Kidney (tissue), 14 donors: ENCODE data around the gene IRF6. TPM values are rescaled to one million over a fixed set of nuclear protein-coding genes. Genes with fewer than 3 reads are reported as not detected.

Source experiments
- DNase-seq, 5 donors: peaks; one replicate each; pipeline ENCODE4 v3.0.0-alpha.2; 2013 to 2020
- FAIRE-seq: peaks from 2 replicates; lab custom pipeline; 2012; peaks lifted over from hg19 to GRCh38; lab: Jason Lieb, UNC
- H3K27ac ChIP-seq, 2 donors: one replicate each; pipeline ENCODE4 v1.7.0; 2013; ENCODE audit warnings: low read depth in 2 of 2, low read length in 2 of 2, inconsistent platforms in 1 of 2
- H3K27me3 ChIP-seq: one replicate; pipeline ENCODE4 v1.7.1; 2013; ENCODE audit warnings: low read length, inconsistent platforms; ENCODE audit not compliant: control insufficient read depth, insufficient read depth
- H3K36me3 ChIP-seq, 3 donors: one replicate each; pipeline versions ENCODE4 v1.7.0 to v1.7.1; 2013; ENCODE audit warnings: low read length in 3 of 3, control low read depth in 1 of 3, inconsistent platforms in 1 of 3; ENCODE audit not compliant: insufficient read depth in 3 of 3, control insufficient read depth in 2 of 3
- H3K4me1 ChIP-seq, 3 donors: one replicate each; pipeline versions ENCODE4 v1.7.0 to v1.7.1; 2013; ENCODE audit warnings: low read length in 3 of 3, inconsistent platforms in 1 of 3, low read depth in 1 of 3; ENCODE audit not compliant: control insufficient read depth in 2 of 3, insufficient read depth in 2 of 3
- H3K4me3 ChIP-seq, 3 donors: one replicate each; pipeline versions ENCODE4 v1.7.0 to v1.8.1; 2013; ENCODE audit warnings: low read length in 3 of 3, control low read depth in 1 of 3, inconsistent platforms in 1 of 3
- H3K9ac ChIP-seq, 3 donors: one replicate each; pipeline versions ENCODE4 v1.7.0 to v1.7.1; 2013; ENCODE audit warnings: low read length in 3 of 3, control low read depth in 1 of 3, inconsistent platforms in 1 of 3
- H3K9me3 ChIP-seq, 3 donors: one replicate each; pipeline versions ENCODE4 v1.7.0 to v1.7.1; 2013; ENCODE audit warnings: low read length in 3 of 3, control low read depth in 1 of 3, inconsistent platforms in 1 of 3; ENCODE audit not compliant: control insufficient read depth in 2 of 3, insufficient read depth in 1 of 3
- intact Hi-C: fragments of 100-400 bp; cut with DNase I; formaldehyde crosslinking; loops from one replicate; pipeline ENCODE4 v1.11.1; 2022
- polyA plus RNA-seq: library from polyadenylated mRNA; stranded (reverse); fragments of 350-450 nt; fragmentation: Illumina TruSeq; extraction: RNeasy Lipid Tissue Mini Kit (QIAGEN cat#74804); gene quantifications from one replicate; pipeline ENCODE4 v1.2.3, GENCODE V29; 2014; ENCODE audit warnings: low read depth, low replicate concordance; ENCODE audit not compliant: insufficient read depth
- total RNA-seq: library from RNA; stranded (reverse); fragmentation: NEBNext Ultra II Directional; extraction: Animal tissue kit (Norgen Biotek cat#: 25700); gene quantifications from one replicate; pipeline ENCODE4 v1.2.1, GENCODE V29; 2021
- TF ChIP-seq, protein P1 (sequence below): IDR thresholded peaks from 3 replicates; pipeline ENCODE4 v1.5.1; 2012; ENCODE audit warnings: mild to moderate bottlenecking, moderate library complexity, borderline replicate concordance; ENCODE audit not compliant: insufficient read depth; ENCODE audit errors: extremely low read depth
- donor health status: control.
- donor health status: control.
- donor health status: control.
- donor health status: control.
- donor health status: control.
- donor health status: DM: yes; HTN: yes; CAD: no.
- donor health status: Normal renal cell carcinoma (clear cell type).

Gene IRF6
- total and polyA plus RNA-seq, 2 donors from 2014 or later: 24.0 to 37.1 TPM

DNA sequence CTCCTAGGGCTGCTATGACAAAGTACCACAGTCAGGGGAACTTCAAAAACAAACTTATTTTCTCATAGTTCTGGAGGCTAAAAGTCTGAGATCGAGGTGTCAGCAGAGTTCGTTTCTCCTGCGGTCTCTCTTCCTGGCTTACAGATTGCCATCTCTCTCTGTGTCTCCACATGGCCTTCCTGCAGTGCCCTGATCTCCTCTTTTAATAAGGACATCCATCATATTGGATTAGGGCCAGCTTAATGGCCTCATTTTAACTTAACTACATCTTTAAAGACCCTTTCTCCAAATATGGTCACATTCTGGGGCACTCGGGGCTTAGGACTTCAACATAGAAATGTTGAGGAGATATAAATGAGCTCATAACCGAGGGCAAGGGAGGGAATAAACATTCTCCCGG lies 33.8 kb downstream of the IRF6 start:
- TF ChIP-seq, protein P1, sequence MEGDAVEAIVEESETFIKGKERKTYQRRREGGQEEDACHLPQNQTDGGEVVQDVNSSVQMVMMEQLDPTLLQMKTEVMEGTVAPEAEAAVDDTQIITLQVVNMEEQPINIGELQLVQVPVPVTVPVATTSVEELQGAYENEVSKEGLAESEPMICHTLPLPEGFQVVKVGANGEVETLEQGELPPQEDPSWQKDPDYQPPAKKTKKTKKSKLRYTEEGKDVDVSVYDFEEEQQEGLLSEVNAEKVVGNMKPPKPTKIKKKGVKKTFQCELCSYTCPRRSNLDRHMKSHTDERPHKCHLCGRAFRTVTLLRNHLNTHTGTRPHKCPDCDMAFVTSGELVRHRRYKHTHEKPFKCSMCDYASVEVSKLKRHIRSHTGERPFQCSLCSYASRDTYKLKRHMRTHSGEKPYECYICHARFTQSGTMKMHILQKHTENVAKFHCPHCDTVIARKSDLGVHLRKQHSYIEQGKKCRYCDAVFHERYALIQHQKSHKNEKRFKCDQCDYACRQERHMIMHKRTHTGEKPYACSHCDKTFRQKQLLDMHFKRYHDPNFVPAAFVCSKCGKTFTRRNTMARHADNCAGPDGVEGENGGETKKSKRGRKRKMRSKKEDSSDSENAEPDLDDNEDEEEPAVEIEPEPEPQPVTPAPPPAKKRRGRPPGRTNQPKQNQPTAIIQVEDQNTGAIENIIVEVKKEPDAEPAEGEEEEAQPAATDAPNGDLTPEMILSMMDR: no peak
- no peaks in the 10 kb centered on the region for H3K27me3 ChIP-seq
- intact Hi-C loops: no loop called here
- no peaks in the 10 kb centered on the region for H3K36me3 ChIP-seq
- H3K9me3 ChIP-seq: no peaks in the 10 kb centered on the region
- H3K27ac ChIP-seq: no peak overlapping the region
- DNase-seq (no peak), FAIRE-seq (no peak)
- no peak overlapping the region for H3K4me3 ChIP-seq
- no peak overlapping the region for H3K9ac ChIP-seq
- peaks cover 3 to 14% (median 5%) of the 10 kb centered on the region in 3 donors for H3K4me1 ChIP-seq

DNA sequence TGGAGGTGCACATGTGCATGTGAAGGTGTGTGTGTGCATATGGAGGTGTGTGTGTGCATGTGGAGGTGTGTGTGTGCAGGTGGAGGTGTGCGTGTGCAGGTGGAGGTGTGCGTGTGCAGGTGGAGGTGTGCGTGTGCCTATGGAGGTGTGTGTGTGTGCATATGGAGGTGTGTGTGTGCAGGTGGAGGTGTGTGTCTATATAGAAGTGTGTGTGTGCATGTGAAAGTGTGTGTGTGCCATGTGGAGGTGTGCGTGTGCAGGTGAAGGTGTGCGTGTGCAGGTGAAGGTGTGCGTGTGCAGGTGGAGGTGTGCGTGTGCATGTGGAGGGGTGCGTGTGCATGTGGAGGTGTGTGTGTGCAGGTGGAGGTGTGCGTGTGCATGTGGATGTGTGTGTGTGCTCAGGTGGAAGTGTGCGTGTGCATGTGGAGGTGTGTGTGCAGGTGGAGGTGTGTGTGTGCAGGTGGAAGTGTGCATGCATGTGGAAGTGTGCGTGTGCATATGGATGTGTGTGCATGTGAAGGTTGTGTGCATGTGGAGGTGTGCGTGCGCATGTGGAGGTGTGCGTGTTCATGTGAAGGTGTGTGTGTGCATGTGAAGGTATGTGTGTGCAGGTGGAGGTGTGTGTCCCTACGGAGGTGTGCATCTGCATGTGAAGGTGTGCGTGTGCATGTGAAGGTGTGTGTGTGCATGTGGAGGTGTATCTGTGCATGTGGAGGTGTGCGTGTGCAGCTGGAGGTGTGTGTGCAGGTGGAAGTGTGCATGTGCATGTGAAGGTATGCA lies 35.1 kb downstream of the IRF6 start:
- intact Hi-C loops: no loop called here
- DNase-seq: peak in 1 of 5 donors; percentile 52
- FAIRE-seq: no peak
- Histone ChIP-seq H3K9me3 (no peaks in the 10 kb centered on the region), H3K27me3 (no peaks in the 10 kb centered on the region), H3K4me3 (no peak overlapping the region), H3K9ac (no peak overlapping the region), H3K27ac (no peak overlapping the region), H3K4me1 (peaks cover 3 to 14% (median 5%) of the 10 kb centered on the region in 3 donors), H3K36me3 (no peaks in the 10 kb centered on the region)
- TF ChIP-seq, protein P1: no peak

DNA sequence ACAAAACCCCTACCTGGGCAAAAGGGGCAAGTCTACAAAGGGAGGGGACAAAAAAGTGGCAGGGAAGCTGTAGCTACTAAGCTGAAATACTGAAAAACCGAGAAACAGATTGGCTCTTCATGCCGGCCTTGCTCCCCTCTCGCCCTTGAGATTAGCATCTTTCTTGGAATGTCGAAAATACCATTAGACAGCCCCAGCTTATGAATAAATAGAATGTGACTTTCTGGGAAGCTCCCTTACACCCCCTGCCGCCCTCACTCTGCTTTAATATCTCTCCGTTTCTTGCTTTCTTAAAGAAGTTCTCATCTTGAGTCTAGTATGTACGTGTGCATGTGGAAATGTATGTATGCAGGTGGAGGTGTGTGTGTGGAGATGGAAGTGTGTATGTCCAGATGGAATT lies 36.0 kb downstream of the IRF6 start:
- Histone ChIP-seq H3K4me1 (peaks cover 3 to 14% (median 5%) of the 10 kb centered on the region in 3 donors), H3K27me3 (no peaks in the 10 kb centered on the region), H3K9ac (no peak overlapping the region), H3K36me3 (no peaks in the 10 kb centered on the region), H3K4me3 (peak overlapping the region in 1 of 3 donors; percentile 3), H3K9me3 (no peaks in the 10 kb centered on the region), H3K27ac (peak overlapping the region; percentile 32 to 38)
- DNase-seq (peak in 1 of 5 donors; percentile 28), FAIRE-seq (no peak)
- intact Hi-C loops: no loop called here
- TF ChIP-seq, protein P1: no peak
